ENCODE measurements around the gene CRIM1.

Gene CRIM1

GRCh38 chr2:36523153-36523552 is 167.6 kb downstream of the CRIM1 start:
- TF ChIP-seq POLR2AphosphoS5 (IDR thresholded peaks at IDR 0.05; ENCODE audit: low read depth, low read length) (no peak), REST (IDR thresholded peaks at IDR 0.05; ENCODE audit: insufficient read depth in 1 of 2, low read depth in 2 of 2, low read length in 2 of 2) (no peak), SIN3A (IDR thresholded peaks at IDR 0.05; ENCODE audit: borderline replicate concordance, insufficient read depth, low read length) (no peak), FOXP2 (optimal IDR thresholded peaks at IDR 0.05; ENCODE audit: borderline replicate concordance, extremely low read depth, extremely low read length, insufficient read depth) (no peak), TAF1 (IDR thresholded peaks at IDR 0.05; ENCODE audit: borderline replicate concordance, insufficient read depth, low read length) (no peak)

- TF ChIP-seq REST (IDR thresholded peaks at IDR 0.05; ENCODE audit: insufficient read depth in 1 of 2, low read depth in 2 of 2, low read length in 2 of 2) (no peak), TAF1 (IDR thresholded peaks at IDR 0.05; ENCODE audit: borderline replicate concordance, insufficient read depth, low read length) (no peak), SIN3A (IDR thresholded peaks at IDR 0.05; ENCODE audit: borderline replicate concordance, insufficient read depth, low read length) (no peak), FOXP2 (optimal IDR thresholded peaks at IDR 0.05; ENCODE audit: borderline replicate concordance, extremely low read depth, extremely low read length, insufficient read depth) (no peak), POLR2AphosphoS5 (IDR thresholded peaks at IDR 0.05; ENCODE audit: low read depth, low read length) (no peak)
Measured at GRCh38 chr2:36525245-36525644, 169.7 kb downstream of the CRIM1 start.

GRCh38 chr2:36526226-36526625 is 170.6 kb downstream of the CRIM1 start:
- TF ChIP-seq FOXP2 (optimal IDR thresholded peaks at IDR 0.05; ENCODE audit: borderline replicate concordance, extremely low read depth, extremely low read length, insufficient read depth) (no peak), TAF1 (IDR thresholded peaks at IDR 0.05; ENCODE audit: borderline replicate concordance, insufficient read depth, low read length) (no peak), POLR2AphosphoS5 (IDR thresholded peaks at IDR 0.05; ENCODE audit: low read depth, low read length) (no peak), SIN3A (IDR thresholded peaks at IDR 0.05; ENCODE audit: borderline replicate concordance, insufficient read depth, low read length) (no peak), REST (IDR thresholded peaks at IDR 0.05; ENCODE audit: insufficient read depth in 1 of 2, low read depth in 2 of 2, low read length in 2 of 2) (no peak)

- TF ChIP-seq SIN3A (IDR thresholded peaks at IDR 0.05; ENCODE audit: borderline replicate concordance, insufficient read depth, low read length) (no peak), FOXP2 (optimal IDR thresholded peaks at IDR 0.05; ENCODE audit: borderline replicate concordance, extremely low read depth, extremely low read length, insufficient read depth) (no peak), TAF1 (IDR thresholded peaks at IDR 0.05; ENCODE audit: borderline replicate concordance, insufficient read depth, low read length) (no peak), REST (IDR thresholded peaks at IDR 0.05; ENCODE audit: insufficient read depth in 1 of 2, low read depth in 2 of 2, low read length in 2 of 2) (no peak)
Measured at GRCh38 chr2:36528274-36528673, 172.7 kb downstream of the CRIM1 start.
